K562 (cell line): Measurements from ENCODE around the gene TBPL2. TPM values are rescaled to one million over a fixed set of nuclear protein-coding genes. Genes with fewer than 3 reads are reported as not detected.

ENCODE experiments used
- CBX8 ChIP-seq: fragments of 200-600 bp; sonication (generic); IDR thresholded peaks from 2 replicates; pipeline ENCODE4 v1.6.1; 2012; ENCODE audit warnings: borderline replicate concordance, mixed run types, low read depth, mild to moderate bottlenecking, moderate library complexity, mixed read lengths, low read length, control low read depth, inconsistent platforms; ENCODE audit not compliant: poor library complexity, severe bottlenecking; ENCODE audit errors: extremely low read depth
- CTCF ChIP-seq, 3 experiments: IDR thresholded peaks in 2 of 3; conservative IDR thresholded peaks in 1 of 3; 2 replicates each; pipeline ENCODE4 v1.5.1; 2011 to 2012; ENCODE audit warnings: low read length in 3 of 3, mild to moderate bottlenecking in 3 of 3, control low read depth in 2 of 3, improper control_type of control experiment in 1 of 3, inconsistent platforms in 1 of 3, low read depth in 1 of 3, mixed read lengths in 1 of 3, moderate library complexity in 1 of 3; ENCODE audit not compliant: insufficient read depth in 2 of 3
- MNT ChIP-seq, 2 experiments: fragments of 450-650 bp; conservative IDR thresholded peaks; 2 replicates each; pipeline ENCODE4 v1.6.1; 2017; ENCODE audit warnings: mild to moderate bottlenecking in 2 of 2, moderate library complexity in 2 of 2
- RBM34 ChIP-seq: fragments of 200-400 bp; formaldehyde crosslinking; IDR thresholded peaks from 2 replicates; pipeline ENCODE4 v1.6.1; 2018; ENCODE audit warnings: low read length, borderline replicate concordance; ENCODE audit not compliant: insufficient read depth
- REST ChIP-seq, 2 experiments: fragments of 450-650 bp; formaldehyde crosslinking in 1 of 2; IDR thresholded peaks; 2 replicates each; pipeline versions ENCODE4 v1.4.0 to v1.6.1; 2014 to 2020; ENCODE audit warnings: mild to moderate bottlenecking in 2 of 2, borderline replicate concordance in 1 of 2, low read depth in 1 of 2
- SIN3B ChIP-seq: fragments of 450-650 bp; IDR thresholded peaks from 2 replicates; pipeline ENCODE4 v1.6.1; 2017; ENCODE audit warnings: low read depth, mild to moderate bottlenecking, moderate library complexity
- polyA plus RNA-seq, 8 experiments: library from polyadenylated mRNA; depleted of rRNA in 4 of 8; stranded (reverse) in 5 of 8; unstranded in 3 of 8; fragments of >200 nt; fragmentation: Nextera tagmentation in 2 of 8; fragmentation: Illumina TruSeq in 1 of 8; extraction: Ambion mirVana in 2 of 8; extraction: Trizol in 1 of 8; gene quantifications; 2 replicates each; pipeline versions ENCODE4 v1.2.1 to v1.2.3, GENCODE V29; 2011 to 2014; ENCODE audit warnings: inconsistent platforms in 1 of 8, missing spikeins in 1 of 8
- total RNA-seq, 7 experiments: library from RNA; depleted of rRNA in 6 of 7; stranded (reverse); fragments of >200 nt in 6 of 7; fragmentation: Illumina TruSeq in 2 of 7; extraction: Trizol in 2 of 7; gene quantifications; 2 replicates each; pipeline versions ENCODE4 v1.2.1 to v1.2.3, GENCODE V29; 2011 to 2021; ENCODE audit warnings: low replicate concordance in 1 of 7

The TBPL2 gene
- total and polyA plus RNA-seq, 9 of the 15 experiments (the other 6 are each of a cell fraction or from before 2014, with no cell fraction given), result not detected

GRCh38 chr14:55438066-55438683 is 2.2 kb downstream of the TBPL2 start (continued):
- TF ChIP-seq CTCF (IDR thresholded peaks at IDR 0.05 in 2 of 3, conservative IDR thresholded peaks at IDR 0.05 in 1 of 3; ENCODE audit: insufficient read depth in 2 of 3, low read depth in 1 of 3, low read length in 3 of 3), result peak; percentile 29 to 65 (median 56); a peak in 5 of 6 replicates
- no peak for TF ChIP-seq SIN3B
- no peak for TF ChIP-seq MNT (conservative IDR thresholded peaks at IDR 0.05)
- no peak for TF ChIP-seq CBX8
- TF ChIP-seq RBM34, result no peak
- peak; percentile 38; the same call in 1 of the 2 replicates for TF ChIP-seq REST (IDR thresholded peaks at IDR 0.05; ENCODE audit: borderline replicate concordance)
- TF ChIP-seq REST (CRISPR knock-in tag; IDR thresholded peaks at IDR 0.05; ENCODE audit: low read depth), result no peak
- TF ChIP-seq, all 486 proteins: peak for 4
